ENCODE data around the gene TFAP2B.

The TFAP2B gene

DNA sequence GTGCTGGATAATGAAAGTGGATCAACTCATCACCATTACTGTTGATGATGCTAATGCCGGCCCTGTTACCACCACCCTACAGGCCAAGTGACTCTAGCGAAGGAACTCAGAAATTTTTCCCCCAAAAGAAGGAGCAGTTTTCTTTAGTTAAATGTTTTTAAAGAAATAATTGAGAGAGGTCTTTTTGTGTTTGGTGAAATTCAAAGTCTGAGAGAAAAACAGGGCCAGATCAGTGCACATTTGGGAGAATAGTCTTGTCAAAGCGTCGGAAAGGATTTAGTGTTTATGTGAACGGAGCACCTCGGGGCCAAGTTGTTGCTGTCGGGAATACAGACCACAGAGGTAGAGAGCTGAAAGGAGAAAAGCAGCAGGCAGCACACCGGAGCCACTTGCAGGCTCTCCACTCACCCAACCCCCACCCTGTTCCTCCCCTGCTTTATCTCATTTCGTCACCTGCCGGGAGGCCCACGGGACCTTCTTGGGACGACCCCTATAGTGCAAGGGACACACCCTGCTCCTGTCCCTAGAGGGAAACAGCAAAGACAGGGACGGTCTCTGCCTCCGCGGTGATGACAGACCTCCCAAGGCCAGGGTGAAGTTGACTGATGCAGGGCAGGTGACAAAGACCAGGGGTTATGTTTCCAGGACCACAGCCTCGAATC lies 6.8 kb downstream of the TFAP2B start:
- no peak for DNase-seq

DNA sequence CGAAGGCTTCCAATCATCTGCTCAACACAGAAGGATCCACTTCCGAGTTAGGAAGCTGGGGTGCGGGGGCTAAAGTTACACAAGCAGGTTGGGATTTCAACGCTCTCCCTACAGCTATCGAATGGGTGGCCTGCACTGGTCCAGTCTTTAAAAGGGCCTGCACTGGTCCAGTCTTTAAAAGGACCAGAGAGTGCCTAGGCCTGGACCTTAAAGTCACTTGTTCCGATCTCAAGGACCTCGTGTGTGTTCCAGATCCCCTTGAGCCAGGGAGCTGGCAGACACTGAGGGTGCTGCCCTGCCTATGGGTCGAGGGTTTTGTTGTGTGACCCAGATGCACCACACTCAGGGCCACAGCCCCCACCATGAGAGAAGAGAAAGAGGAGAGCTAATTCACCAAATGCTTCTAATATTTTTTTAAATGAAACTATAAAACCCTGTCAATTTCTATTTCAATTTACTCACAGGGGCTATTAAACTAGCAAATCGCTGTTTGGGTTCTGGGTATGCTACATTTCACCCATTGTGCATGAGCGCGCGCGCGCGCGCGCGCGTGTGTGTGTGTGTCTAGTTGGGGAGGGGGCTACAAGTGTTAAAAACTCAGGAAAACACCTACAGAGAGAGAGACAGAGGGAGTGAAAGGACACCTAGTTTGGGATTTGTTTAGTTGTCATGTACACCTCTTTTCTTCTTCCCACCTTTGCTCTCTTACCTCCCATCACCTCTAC lies 7.5 kb downstream of the TFAP2B start:
- DNase-seq = no peak

DNA sequence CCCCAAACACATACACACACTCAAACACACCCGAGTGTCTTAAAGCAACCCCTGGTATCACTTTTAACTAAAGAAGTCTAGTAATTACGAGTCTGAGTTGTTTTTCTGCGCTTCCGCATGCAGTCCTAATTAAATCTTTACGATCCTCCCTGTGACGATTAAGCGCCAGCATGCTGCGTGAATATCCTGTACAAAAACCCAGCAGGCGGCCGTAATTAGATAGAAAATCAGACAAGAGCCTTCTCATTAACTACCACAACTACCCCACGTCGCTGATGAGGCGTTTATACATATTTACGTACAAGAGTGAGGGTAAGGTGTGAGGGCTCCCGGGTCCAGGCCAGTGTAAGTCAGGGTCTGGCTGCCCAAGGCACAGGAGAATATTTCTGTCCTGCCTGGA lies 8.1 kb downstream of the TFAP2B start:
- DNase-seq = no peak

GRCh38 chr6:50829049-50829448 lies 10.4 kb downstream of the TFAP2B start:
- no peak for DNase-seq

DNA sequence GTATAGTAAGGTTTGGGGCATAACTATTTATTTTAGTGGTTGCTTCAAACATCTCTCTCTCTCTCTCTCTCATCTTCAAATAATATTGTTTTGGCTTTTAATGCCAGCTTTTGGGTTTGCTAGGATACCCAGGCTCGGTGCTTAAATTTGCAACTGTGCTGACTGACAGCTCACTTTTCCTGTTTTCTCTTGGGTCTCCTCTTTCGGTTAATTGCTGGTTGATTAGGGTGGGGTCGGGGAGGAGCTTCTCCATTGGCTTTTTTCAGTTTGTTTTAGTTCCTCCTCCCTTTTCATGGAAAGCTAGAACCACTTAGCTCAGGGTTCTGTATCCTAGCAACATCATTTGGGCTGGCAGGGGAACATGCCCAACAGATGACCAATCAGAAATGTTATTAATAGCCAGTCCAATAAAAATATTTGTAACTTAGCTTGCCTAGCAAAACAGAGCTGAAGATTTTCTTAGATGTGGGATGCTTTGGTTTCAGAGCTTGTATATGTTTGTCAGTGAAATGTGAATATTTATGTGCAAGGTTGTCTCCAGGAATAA lies 11.3 kb downstream of the TFAP2B start:
- DNase-seq = no peak

GRCh38 chr6:50831186-50831585 lies 12.5 kb downstream of the TFAP2B start:
- DNase-seq = no peak

DNA sequence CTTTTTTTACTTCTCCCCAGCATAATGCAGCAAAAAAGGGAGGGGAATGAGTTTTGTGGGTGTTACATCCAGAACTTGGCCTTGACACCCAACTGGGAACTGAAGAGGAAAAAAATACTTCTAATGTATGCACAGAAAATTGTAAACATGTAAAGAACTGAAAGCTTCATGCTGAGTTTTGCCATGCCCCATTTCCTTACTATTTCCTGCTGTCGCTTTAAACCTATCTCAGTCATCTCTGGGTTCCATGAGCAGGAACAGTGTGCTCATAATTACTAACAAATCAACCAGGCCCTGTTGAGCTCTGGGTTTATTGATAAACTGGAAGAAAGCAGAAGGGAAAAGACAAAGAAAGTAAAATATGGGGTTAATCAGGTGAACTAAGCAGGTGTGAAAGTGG lies 14.2 kb downstream of the TFAP2B start:
- no peak for DNase-seq

GRCh38 chr6:50834929-50835410 lies 16.3 kb downstream of the TFAP2B start:
- no peak for DNase-seq

GRCh38 chr6:50836231-50836630 lies 17.6 kb downstream of the TFAP2B start:
- DNase-seq = no peak

GRCh38 chr6:50837589-50838445 lies 19.1 kb downstream of the TFAP2B start:
- DNase-seq = no peak

DNA sequence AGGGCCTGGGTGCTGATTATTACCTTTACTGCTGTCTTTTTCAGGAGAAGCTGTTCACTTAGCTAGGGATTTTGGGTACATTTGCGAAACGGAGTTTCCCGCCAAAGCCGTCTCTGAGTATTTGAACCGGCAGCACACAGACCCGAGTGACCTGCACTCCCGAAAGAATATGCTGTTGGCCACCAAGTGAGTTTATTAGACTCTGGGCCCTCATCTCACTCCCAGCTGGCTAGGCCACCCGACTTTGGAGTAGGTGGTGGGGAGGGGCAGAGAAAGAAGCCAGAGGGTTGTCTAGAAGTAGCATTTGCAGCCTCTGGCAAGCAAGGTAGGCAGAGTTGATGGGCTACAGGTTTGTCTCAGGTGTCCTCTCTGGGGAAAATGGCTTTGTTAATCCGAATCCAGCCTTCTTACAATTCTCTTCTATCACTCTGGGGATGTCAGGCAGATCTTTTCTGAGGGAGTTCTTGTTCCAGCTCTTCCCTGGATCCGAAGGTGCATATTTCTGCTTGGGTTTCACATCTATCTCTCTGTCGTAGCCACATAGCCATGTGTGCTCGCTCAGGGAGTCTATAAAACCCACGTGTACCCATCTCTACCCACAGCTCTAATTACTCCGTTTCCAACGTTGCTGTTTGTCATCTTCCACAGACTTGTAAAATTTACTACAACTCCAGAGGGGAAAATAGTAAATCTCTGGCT lies 21.6 kb downstream of the TFAP2B start:
- no peak for DNase-seq

DNA sequence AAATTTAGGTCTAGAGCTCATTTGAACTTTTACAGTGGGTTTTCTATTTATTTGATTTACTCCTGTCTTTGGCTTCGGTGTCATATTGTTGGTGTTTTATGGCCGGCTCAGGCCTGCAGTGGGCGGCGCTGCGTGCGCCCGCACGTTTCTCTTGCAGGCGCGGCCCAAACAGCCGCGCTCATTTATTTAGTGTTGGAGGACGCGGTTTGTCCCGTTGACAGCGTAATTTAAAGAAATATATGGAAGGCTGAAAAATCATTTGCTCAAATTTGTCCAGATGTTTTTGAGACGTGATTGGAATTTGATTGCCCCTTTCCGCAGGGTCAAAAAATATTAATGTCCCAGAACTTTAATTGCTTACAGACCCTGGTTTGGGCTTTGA lies 22.1 kb downstream of the TFAP2B start:
- no peak for DNase-seq

- no peak for DNase-seq
Measured at GRCh38 chr6:50842446-50842845, 23.8 kb downstream of the TFAP2B start.

GRCh38 chr6:50842861-50843384 lies 24.3 kb downstream of the TFAP2B start:
- no peak for DNase-seq

- DNase-seq = no peak
Measured at GRCh38 chr6:50843842-50844241, 25.2 kb downstream of the TFAP2B start.

GRCh38 chr6:50845499-50846143 lies 26.9 kb downstream of the TFAP2B start:
- DNase-seq = no peak

DNA sequence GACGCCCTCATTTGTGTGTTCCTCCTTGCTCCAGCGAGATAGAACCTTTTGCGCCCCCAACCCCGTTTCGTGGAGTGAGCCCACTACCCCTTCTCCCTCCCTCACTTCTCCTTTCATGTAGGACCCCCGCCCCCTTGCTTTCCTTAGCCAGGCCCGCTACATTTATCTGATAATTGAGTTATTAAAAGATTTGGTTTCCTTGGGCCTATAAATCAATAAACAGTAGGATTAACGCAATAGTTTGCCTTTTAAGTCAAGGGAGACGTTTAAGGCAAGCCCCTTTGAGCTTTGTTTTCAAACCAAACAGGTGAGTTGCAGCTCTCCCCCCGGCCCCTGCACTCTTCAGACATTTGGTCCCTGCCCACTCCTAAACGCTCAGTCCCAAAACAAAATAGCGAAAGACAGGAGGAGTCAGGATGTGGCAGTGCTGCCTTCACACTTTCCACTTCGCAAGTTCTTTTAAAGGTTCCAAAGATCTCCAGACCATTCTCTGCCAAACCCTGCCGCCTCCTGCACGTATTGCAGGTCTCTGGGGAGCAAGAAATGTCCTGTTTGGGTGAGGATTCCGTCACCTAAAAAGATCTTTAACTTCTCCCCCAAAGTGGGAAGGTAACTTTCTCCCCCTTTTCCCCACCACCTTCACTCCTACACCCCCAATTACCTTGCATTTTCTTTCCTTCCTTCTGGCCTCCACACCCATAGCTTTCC lies 27.6 kb downstream of the TFAP2B start:
- no peak for DNase-seq

DNA sequence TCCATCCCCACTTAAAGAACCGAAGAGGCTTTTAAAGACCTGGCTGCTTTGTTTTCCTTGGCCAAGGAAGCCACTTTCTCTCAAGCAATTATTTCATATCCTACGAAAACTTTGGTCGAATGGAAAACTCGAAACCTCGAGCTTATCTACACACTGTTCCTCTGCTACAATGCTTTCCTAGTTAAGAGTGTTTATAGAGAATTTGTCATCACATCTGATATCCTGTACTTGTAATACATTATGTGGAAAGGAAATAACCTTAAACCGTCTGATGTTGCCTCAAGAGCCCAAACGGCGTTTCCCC lies 28.1 kb downstream of the TFAP2B start:
- no peak for DNase-seq

DNA sequence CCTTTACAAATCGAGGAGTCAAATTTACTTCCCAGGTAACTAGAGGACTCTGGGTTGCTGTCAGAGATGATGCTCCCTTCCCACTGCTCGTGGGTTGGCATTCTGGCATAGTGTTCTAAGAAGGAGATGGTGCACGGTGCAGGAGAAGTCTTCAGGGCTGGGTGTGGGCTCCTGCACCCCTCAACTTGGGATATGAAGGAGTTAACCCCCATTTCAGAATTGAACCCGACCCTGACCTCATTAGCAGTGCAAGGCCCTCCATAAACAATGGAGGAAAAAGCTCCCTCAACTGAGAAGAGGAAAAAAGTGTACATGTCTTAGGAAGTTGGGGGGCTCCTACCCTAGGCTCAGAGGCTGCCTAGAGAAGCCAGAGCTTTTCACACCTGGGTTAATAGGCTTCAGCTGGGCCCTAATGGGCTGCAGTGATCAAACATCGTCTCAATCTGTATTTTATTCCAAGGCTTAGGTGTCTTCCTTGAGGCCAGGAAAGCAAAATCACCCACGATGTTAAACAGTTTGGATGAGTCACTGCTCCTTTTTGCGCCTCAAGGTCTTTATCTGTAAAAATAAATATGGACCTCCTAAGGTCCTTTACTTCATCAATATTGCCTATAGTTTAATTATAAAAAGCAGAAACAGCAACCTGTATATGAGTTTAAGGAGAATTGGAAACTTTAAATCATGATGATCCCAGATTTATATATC lies 29.4 kb downstream of the TFAP2B start:
- no peak for DNase-seq

- DNase-seq = no peak
Measured at GRCh38 chr6:50848989-50849795, 30.5 kb downstream of the TFAP2B start.
